ENCODE results near the gene CRCP.
"Not testable (repeated sequence)": the region's sequence is repeated elsewhere in the genome, so short reads cannot be mapped to it uniquely, and the experiment has no call there.

Gene CRCP

GRCh38 chr7:66150471-66150870 is 35.8 kb downstream of the CRCP start:
- Histone ChIP-seq H3K9me2 (ENCODE audit: low read depth, low read length) (no peaks in the 10 kb centered on the region), H3K79me2 (ENCODE audit: insufficient read depth, low read length) (no peaks in the 10 kb centered on the region), H2AFZ (ENCODE audit: low read length) (no peak overlapping the region), H3K4me2 (ENCODE audit: low read length) (no peak overlapping the region), H3K4me1 (ENCODE audit: insufficient read depth, low read length, severe bottlenecking) (no peaks in the 10 kb centered on the region), H4K20me1 (ENCODE audit: insufficient read depth, low read length) (no peaks in the 10 kb centered on the region), H3K9ac (ENCODE audit: low read length) (no peak overlapping the region), H3K27ac (ENCODE audit: low read depth, low read length, poor library complexity, severe bottlenecking) (no peak overlapping the region), H3K4me3 (ENCODE audit: low read depth, low read length, poor library complexity, severe bottlenecking) (no peak overlapping the region), H3K27me3 (ENCODE audit: insufficient read depth, low read length) (no peaks in the 10 kb centered on the region), H3K9me3 (ENCODE audit: low read length) (no peaks in the 10 kb centered on the region), H3F3A (ENCODE audit: insufficient read depth, low read length) (no peaks in the 10 kb centered on the region), H3K36me3 (ENCODE audit: insufficient read depth, low read length) (peaks cover 95% of the 10 kb centered on the region)
- TF ChIP-seq EZH2 (IDR thresholded peaks at IDR 0.05; ENCODE audit: borderline replicate concordance, low read length) (no peak), CTCF (IDR thresholded peaks at IDR 0.05; ENCODE audit: low read length) (no peak)

GRCh38 chr7:66152371-66153191 is 37.9 kb downstream of the CRCP start:
- Histone ChIP-seq H3K79me2 (ENCODE audit: insufficient read depth, low read length) (no peaks in the 10 kb centered on the region), H3F3A (ENCODE audit: insufficient read depth, low read length) (no peaks in the 10 kb centered on the region), H3K27me3 (ENCODE audit: insufficient read depth, low read length) (no peaks in the 10 kb centered on the region), H3K9ac (ENCODE audit: low read length) (no peak overlapping the region), H3K4me3 (ENCODE audit: low read depth, low read length, poor library complexity, severe bottlenecking) (no peak overlapping the region), H3K4me1 (ENCODE audit: insufficient read depth, low read length, severe bottlenecking) (no peaks in the 10 kb centered on the region), H3K9me2 (ENCODE audit: low read depth, low read length) (no peaks in the 10 kb centered on the region), H2AFZ (ENCODE audit: low read length) (no peak overlapping the region), H3K9me3 (ENCODE audit: low read length) (no peaks in the 10 kb centered on the region), H4K20me1 (ENCODE audit: insufficient read depth, low read length) (no peaks in the 10 kb centered on the region), H3K4me2 (ENCODE audit: low read length) (no peak overlapping the region), H3K27ac (ENCODE audit: low read depth, low read length, poor library complexity, severe bottlenecking) (no peak overlapping the region), H3K36me3 (ENCODE audit: insufficient read depth, low read length) (peaks cover 95% of the 10 kb centered on the region)
- TF ChIP-seq CTCF (IDR thresholded peaks at IDR 0.05; ENCODE audit: low read length) = no peak
- TF ChIP-seq EZH2 (IDR thresholded peaks at IDR 0.05; ENCODE audit: borderline replicate concordance, low read length) = no peak

- Histone ChIP-seq H3K9me2 (ENCODE audit: low read depth, low read length) (no peaks in the 10 kb centered on the region), H4K20me1 (ENCODE audit: insufficient read depth, low read length) (no peaks in the 10 kb centered on the region), H3K27me3 (ENCODE audit: insufficient read depth, low read length) (no peaks in the 10 kb centered on the region), H3K36me3 (ENCODE audit: insufficient read depth, low read length) (peaks cover 95% of the 10 kb centered on the region), H3F3A (ENCODE audit: insufficient read depth, low read length) (no peaks in the 10 kb centered on the region), H3K27ac (ENCODE audit: low read depth, low read length, poor library complexity, severe bottlenecking) (no peak overlapping the region), H3K4me1 (ENCODE audit: insufficient read depth, low read length, severe bottlenecking) (no peaks in the 10 kb centered on the region), H3K9me3 (ENCODE audit: low read length) (no peaks in the 10 kb centered on the region), H3K79me2 (ENCODE audit: insufficient read depth, low read length) (no peaks in the 10 kb centered on the region), H3K4me2 (ENCODE audit: low read length) (no peak overlapping the region), H3K4me3 (ENCODE audit: low read depth, low read length, poor library complexity, severe bottlenecking) (no peak overlapping the region), H3K9ac (ENCODE audit: low read length) (no peak overlapping the region), H2AFZ (ENCODE audit: low read length) (no peak overlapping the region)
- TF ChIP-seq CTCF (IDR thresholded peaks at IDR 0.05; ENCODE audit: low read length) (no peak), EZH2 (IDR thresholded peaks at IDR 0.05; ENCODE audit: borderline replicate concordance, low read length) (no peak)
These were observed 39.0 kb downstream of the CRCP start for GRCh38 chr7:66153691-66154090.

GRCh38 chr7:66156035-66156434 is 41.4 kb downstream of the CRCP start:
- not testable (repeated sequence) for H3K9me3 ChIP-seq (ENCODE audit: low read length); H3K4me1 ChIP-seq (ENCODE audit: insufficient read depth, low read length, severe bottlenecking); H2AFZ ChIP-seq (ENCODE audit: low read length)

More at GRCh38 chr7:66156035-66156434, 41.4 kb downstream of the CRCP start:
- H3K9ac ChIP-seq (ENCODE audit: low read length); H3F3A ChIP-seq (ENCODE audit: insufficient read depth, low read length); H4K20me1 ChIP-seq (ENCODE audit: insufficient read depth, low read length); H3K27me3 ChIP-seq (ENCODE audit: insufficient read depth, low read length); H3K4me2 ChIP-seq (ENCODE audit: low read length); H3K9me2 ChIP-seq (ENCODE audit: low read depth, low read length); H3K79me2 ChIP-seq (ENCODE audit: insufficient read depth, low read length); H3K27ac ChIP-seq (ENCODE audit: low read depth, low read length, poor library complexity, severe bottlenecking); H3K4me3 ChIP-seq (ENCODE audit: low read depth, low read length, poor library complexity, severe bottlenecking): not testable (repeated sequence)
- peaks cover 79% of the 10 kb centered on the region for H3K36me3 ChIP-seq (ENCODE audit: insufficient read depth, low read length)
